Renal cortex interstitium (tissue), 11 donors: ENCODE measurements around the gene TMEM59. TPM values are rescaled to one million over a fixed set of nuclear protein-coding genes. Genes with fewer than 3 reads are reported as not detected.
"Not testable (repeated sequence)": the region's sequence is repeated elsewhere in the genome, so short reads cannot be mapped to it uniquely, and the experiment has no call there.

ENCODE experiments used
- DNase-seq, 11 donors: peaks; one replicate each; pipeline ENCODE4 v3.0.0-alpha.2; 2013; ENCODE audit warnings: low read depth in 9 of 11, low spot score in 4 of 11; ENCODE audit errors: extremely low read depth in 1 of 11
- polyA plus RNA-seq, 3 donors: library from polyadenylated mRNA; unstranded; fragments of 120-200 nt; gene quantifications; one replicate each; pipeline ENCODE4 v1.2.1, GENCODE V29; 2013; ENCODE audit not compliant: insufficient read length in 3 of 3

TMEM59 gene
- polyA plus RNA-seq, 3 donors, result 307 to 370 (median 331) TPM

- DNase-seq, result no peak
These were observed 28.6 kb downstream of the TMEM59 start for GRCh38 chr1:54024358-54024757.

- not testable (repeated sequence) for DNase-seq
These were observed 33.3 kb downstream of the TMEM59 start for GRCh38 chr1:54019562-54020176.

GRCh38 chr1:54018635-54019034, 34.4 kb downstream of the TMEM59 start:
- DNase-seq, result no peak

- DNase-seq, result no peak
These were observed 35.0 kb downstream of the TMEM59 start, which contains the start of gene LDLRAD1 for GRCh38 chr1:54017979-54018378. TSS of gene LDLRAD1 (minus strand) at chr1:54018186. CDS start at chr1:54018112, 74 bp downstream.

- DNase-seq, result no peak
These were observed 36.4 kb downstream of the TMEM59 start for GRCh38 chr1:54016343-54017282.

GRCh38 chr1:54014009-54014629, 38.9 kb downstream of the TMEM59 start:
- DNase-seq, result no peak

- no peak for DNase-seq
These were observed 39.5 kb downstream of the TMEM59 start for GRCh38 chr1:54013393-54014008.

GRCh38 chr1:54012863-54013262, 40.1 kb downstream of the TMEM59 start:
- DNase-seq, result no peak

GRCh38 chr1:54012008-54012325, 41.0 kb downstream of the TMEM59 start:
- DNase-seq, result no peak

GRCh38 chr1:54011316-54012007, 41.5 kb downstream of the TMEM59 start:
- DNase-seq, result no peak

GRCh38 chr1:54010415-54011117, 42.4 kb downstream of the TMEM59 start:
- DNase-seq, result no peak

GRCh38 chr1:54009406-54009805, 43.6 kb downstream of the TMEM59 start:
- no peak for DNase-seq

GRCh38 chr1:54008876-54009275, 44.1 kb downstream of the TMEM59 start:
- DNase-seq, result no peak

GRCh38 chr1:54007613-54008012, 45.4 kb downstream of the TMEM59 start:
- DNase-seq, result no peak

GRCh38 chr1:54006508-54006907, 46.5 kb downstream of the TMEM59 start:
- no peak for DNase-seq

GRCh38 chr1:54004481-54005049, 48.4 kb downstream of the TMEM59 start:
- DNase-seq, result no peak

GRCh38 chr1:54003750-54004480, 49.1 kb downstream of the TMEM59 start:
- DNase-seq, result not testable (repeated sequence)
